Smooth muscle cell (in vitro differentiated cells): ENCODE data around the gene PLD1. TPM values are rescaled to one million over a fixed set of nuclear protein-coding genes. Genes with fewer than 3 reads are reported as not detected.

Source experiments
- DNase-seq: peaks from one replicate; lab custom pipeline; 2025; ENCODE audit not compliant: unreplicated experiment; lab: John Stamatoyannopoulos, UW
- H2AFZ ChIP-seq: fragments of 200-600 bp; sonication (generic); 2 replicates; pipeline ENCODE4 v1.6.0; 2016; ENCODE audit warnings: antibody characterized with exemption, low read depth, mild to moderate bottlenecking
- H3F3A ChIP-seq: fragments of 200-600 bp; sonication (generic); 2 replicates; pipeline ENCODE4 v1.6.0; 2017; ENCODE audit warnings: antibody characterized with exemption, low read depth
- H3K27ac ChIP-seq: fragments of 200-600 bp; sonication (generic); 2 replicates; pipeline ENCODE4 v1.5.1; 2016; ENCODE audit warnings: low read depth, mild to moderate bottlenecking
- H3K27me3 ChIP-seq: fragments of 200-600 bp; sonication (generic); 2 replicates; pipeline ENCODE4 v1.6.1; 2016; ENCODE audit warnings: low read depth, mild to moderate bottlenecking
- H3K36me3 ChIP-seq: fragments of 200-600 bp; sonication (generic); 2 replicates; pipeline ENCODE4 v1.5.1; 2016; ENCODE audit warnings: low read depth
- H3K4me1 ChIP-seq: fragments of 200-600 bp; sonication (generic); 2 replicates; pipeline ENCODE4 v1.5.1; 2016; ENCODE audit warnings: low read depth
- H3K4me2 ChIP-seq: fragments of 200-600 bp; sonication (generic); 2 replicates; pipeline ENCODE4 v1.6.0; 2016; ENCODE audit warnings: mild to moderate bottlenecking
- H3K4me3 ChIP-seq: fragments of 200-600 bp; sonication (generic); 2 replicates; pipeline ENCODE4 v1.5.1; 2016; ENCODE audit warnings: mild to moderate bottlenecking
- H3K79me2 ChIP-seq: fragments of 200-600 bp; sonication (generic); 2 replicates; pipeline ENCODE4 v1.6.0; 2016; ENCODE audit warnings: low read depth, mild to moderate bottlenecking
- H3K9ac ChIP-seq: fragments of 200-600 bp; sonication (generic); 2 replicates; pipeline ENCODE4 v1.6.0; 2016; ENCODE audit warnings: low read depth
- H3K9me3 ChIP-seq: fragments of 200-600 bp; sonication (generic); replicated peaks from 2 replicates; pipeline ENCODE4 v1.5.1; 2016; ENCODE audit warnings: low read depth
- H4K20me1 ChIP-seq: fragments of 200-600 bp; sonication (generic); 2 replicates; pipeline ENCODE4 v1.6.0; 2016; ENCODE audit warnings: low read depth
- WGBS: methylation state at CpG from one replicate; pipeline ENCODE4 v1.1.7; 2016; ENCODE audit warnings: low lambda C conversion rate; 5-methylcytosine and 5-hydroxymethylcytosine counted together
- polyA plus RNA-seq: library from polyadenylated mRNA; unstranded; fragments of >200 nt; fragmentation: Nextera tagmentation; extraction: Ambion mirVana; gene quantifications from 2 replicates; pipeline ENCODE4 v1.2.1, GENCODE V29; 2016
- total RNA-seq: library from RNA; depleted of rRNA; stranded (reverse); fragments of >200 nt; gene quantifications from 2 replicates; pipeline ENCODE4 v1.2.3, GENCODE V29; 2014
- TF ChIP-seq, protein P1 (sequence below): fragments of 200-600 bp; sonication (generic); IDR thresholded peaks from 2 replicates; pipeline ENCODE4 v1.5.1; 2017; ENCODE audit warnings: borderline replicate concordance, mild to moderate bottlenecking, antibody characterized with exemption; ENCODE audit not compliant: insufficient read depth, poor library complexity, severe bottlenecking

The PLD1 gene
- total and polyA plus RNA-seq, 2 experiments from 2014 or later = 15.2 to 36.1 TPM

DNA sequence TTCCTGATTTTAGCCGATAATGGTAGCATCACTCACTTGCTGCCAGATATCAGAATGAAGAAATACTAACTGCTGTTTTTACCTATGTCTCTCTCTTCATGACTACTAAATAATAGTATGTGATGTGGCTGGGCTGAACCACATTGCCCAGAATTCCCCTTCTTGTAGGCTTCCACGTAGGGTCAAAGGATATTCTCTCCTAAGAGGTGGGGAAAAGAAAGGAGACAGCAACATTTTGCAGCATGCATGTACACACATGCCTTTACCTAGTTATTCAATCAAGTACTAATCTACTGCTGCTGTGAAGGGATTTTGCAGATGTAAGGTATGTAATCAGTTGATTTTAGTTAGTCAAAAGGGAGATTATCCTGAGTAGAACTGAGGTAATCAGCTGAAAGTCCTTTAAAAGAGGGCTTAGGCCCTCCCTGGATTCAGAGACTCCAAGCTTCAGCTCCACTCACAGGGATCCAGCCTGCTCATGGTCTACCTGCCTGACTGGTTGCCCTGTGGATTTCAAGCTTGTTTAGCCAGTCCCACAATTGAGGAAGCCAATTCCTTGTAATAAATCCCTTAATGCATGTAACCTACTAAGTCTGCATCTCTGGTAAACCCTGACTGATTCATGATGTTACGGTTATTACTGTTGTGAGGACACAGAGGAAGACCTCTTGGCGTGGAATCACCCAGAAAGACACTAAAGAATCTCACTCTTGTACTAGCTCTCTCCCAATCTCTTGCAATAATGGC lies 20.4 kb downstream of the PLD1 start:
- TF ChIP-seq, protein P1, sequence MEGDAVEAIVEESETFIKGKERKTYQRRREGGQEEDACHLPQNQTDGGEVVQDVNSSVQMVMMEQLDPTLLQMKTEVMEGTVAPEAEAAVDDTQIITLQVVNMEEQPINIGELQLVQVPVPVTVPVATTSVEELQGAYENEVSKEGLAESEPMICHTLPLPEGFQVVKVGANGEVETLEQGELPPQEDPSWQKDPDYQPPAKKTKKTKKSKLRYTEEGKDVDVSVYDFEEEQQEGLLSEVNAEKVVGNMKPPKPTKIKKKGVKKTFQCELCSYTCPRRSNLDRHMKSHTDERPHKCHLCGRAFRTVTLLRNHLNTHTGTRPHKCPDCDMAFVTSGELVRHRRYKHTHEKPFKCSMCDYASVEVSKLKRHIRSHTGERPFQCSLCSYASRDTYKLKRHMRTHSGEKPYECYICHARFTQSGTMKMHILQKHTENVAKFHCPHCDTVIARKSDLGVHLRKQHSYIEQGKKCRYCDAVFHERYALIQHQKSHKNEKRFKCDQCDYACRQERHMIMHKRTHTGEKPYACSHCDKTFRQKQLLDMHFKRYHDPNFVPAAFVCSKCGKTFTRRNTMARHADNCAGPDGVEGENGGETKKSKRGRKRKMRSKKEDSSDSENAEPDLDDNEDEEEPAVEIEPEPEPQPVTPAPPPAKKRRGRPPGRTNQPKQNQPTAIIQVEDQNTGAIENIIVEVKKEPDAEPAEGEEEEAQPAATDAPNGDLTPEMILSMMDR = no peak
- no peaks in the 10 kb centered on the region for H3K27me3 ChIP-seq
- peaks cover 15% of the 10 kb centered on the region for H3K4me1 ChIP-seq
- no peak overlapping the region for H3K4me3 ChIP-seq
- no peaks in the 10 kb centered on the region for H3K36me3 ChIP-seq
- H3F3A ChIP-seq = peaks cover 9% of the 10 kb centered on the region
- no peaks in the 10 kb centered on the region for H3K9me3 ChIP-seq
- 73% methylated on average over 4 of the region's 4 CpGs for WGBS
- H3K4me2 ChIP-seq = peak overlapping the region; percentile 28
- no peak for DNase-seq
- H3K9ac ChIP-seq = no peak overlapping the region
- peak overlapping the region; percentile 78 for H3K27ac ChIP-seq
- H4K20me1 ChIP-seq = no peaks in the 10 kb centered on the region
- no peak overlapping the region for H2AFZ ChIP-seq
- H3K79me2 ChIP-seq = peaks cover 76% of the 10 kb centered on the region

DNA sequence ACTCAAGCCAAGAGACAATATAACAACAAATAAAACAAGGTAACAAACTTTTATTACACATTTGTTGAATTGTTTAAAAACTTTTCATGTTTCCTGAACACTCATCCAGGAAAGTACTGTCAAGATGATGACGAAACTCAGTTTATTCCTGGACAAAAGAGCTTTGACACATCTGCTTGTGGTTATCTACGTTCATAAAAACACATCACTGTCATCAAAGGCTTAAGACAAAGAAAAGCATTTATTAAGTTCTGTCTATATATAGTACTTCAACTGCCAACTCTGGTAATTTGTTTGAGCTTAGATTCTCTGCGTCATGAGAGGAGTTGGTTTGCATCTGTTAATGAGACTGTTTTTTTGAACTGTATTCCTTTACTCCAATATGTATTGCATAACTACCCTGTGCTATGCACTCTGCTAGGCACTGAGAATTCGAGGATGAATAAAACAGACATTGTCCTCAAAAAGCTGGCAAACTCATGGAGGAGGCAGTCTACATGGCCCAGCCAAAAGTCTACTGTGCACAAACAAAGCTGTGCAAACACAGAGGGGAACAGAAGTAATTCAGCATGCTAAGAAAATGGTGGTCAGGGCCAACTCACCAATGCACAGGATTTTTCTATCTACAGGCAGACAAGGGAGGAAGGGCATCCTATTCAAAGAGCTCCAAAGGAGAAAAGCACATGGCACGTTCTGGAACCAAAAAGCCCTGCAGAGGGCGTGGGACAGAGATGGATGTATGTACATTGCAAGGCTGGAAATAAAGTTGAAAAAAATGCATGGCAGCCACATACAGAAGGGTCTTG lies 21.5 kb downstream of the PLD1 start:
- Histone ChIP-seq H3K27ac (peak overlapping the region; percentile 78), H3K9ac (no peak overlapping the region)

DNA sequence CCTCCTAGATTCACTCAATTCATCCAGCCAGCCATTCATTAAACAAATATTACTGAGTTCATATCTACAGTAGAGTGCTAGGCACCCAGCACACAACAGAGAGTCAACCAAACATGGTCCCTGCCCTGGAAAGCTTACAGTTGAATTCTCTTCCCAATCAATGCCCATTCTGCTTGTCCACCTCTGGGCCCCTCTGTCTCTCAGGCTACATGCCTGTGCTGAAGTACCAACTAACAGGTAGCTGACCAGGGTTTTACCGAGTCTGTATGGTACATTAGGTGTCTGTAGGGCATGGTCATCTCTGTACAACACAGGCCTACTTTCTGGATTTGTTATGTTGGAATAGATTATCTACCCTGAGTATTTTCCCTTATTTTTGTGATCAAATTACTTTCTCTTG lies 23.3 kb downstream of the PLD1 start:
- H3K27me3 ChIP-seq = no peaks in the 10 kb centered on the region
- no peak overlapping the region for H2AFZ ChIP-seq
- no peak for DNase-seq
- H3K4me1 ChIP-seq = peaks cover 15% of the 10 kb centered on the region
- H4K20me1 ChIP-seq = peaks cover 16% of the 10 kb centered on the region
- H3K9me3 ChIP-seq = no peaks in the 10 kb centered on the region
- peaks cover 71% of the 10 kb centered on the region for H3K79me2 ChIP-seq
- H3K4me2 ChIP-seq = no peak overlapping the region
- no peak overlapping the region for H3K9ac ChIP-seq
- TF ChIP-seq, protein P1 = no peak
- H3K4me3 ChIP-seq = no peak overlapping the region
- no peak overlapping the region for H3K27ac ChIP-seq
- 100% methylated on average over 1 of the region's 1 CpG for WGBS
- H3K36me3 ChIP-seq = no peaks in the 10 kb centered on the region
- H3F3A ChIP-seq = peaks cover 9% of the 10 kb centered on the region

More for the DNA sequence above, 21.5 kb downstream of the PLD1 start:
- no peak for DNase-seq
- WGBS = 50% methylated on average over 6 of the region's 6 CpGs
- Histone ChIP-seq H3K9me3 (no peaks in the 10 kb centered on the region), H3K27me3 (no peaks in the 10 kb centered on the region), H3K36me3 (no peaks in the 10 kb centered on the region), H4K20me1 (peaks cover under 1% of the 10 kb centered on the region), H3K79me2 (peaks cover 76% of the 10 kb centered on the region), H3F3A (peaks cover 9% of the 10 kb centered on the region), H2AFZ (no peak overlapping the region), H3K4me1 (peaks cover 15% of the 10 kb centered on the region), H3K4me3 (no peak overlapping the region), H3K4me2 (peak overlapping the region; percentile 19)
- TF ChIP-seq, protein P1 = no peak
